Measurements from ENCODE around the gene INSR. TPM values are rescaled to one million over a fixed set of nuclear protein-coding genes. Genes with fewer than 3 reads are reported as not detected.
"Not testable (repeated sequence)": the region's sequence is repeated elsewhere in the genome, so short reads cannot be mapped to it uniquely, and the experiment has no call there.

Gene INSR
- total RNA-seq, 1 donor from 2014 or later = 75.5 TPM

GRCh38 chr19:7258840-7259395 is 35.3 kb downstream of the INSR start:
- no peak for DNase-seq (ENCODE audit: low spot score)

DNA sequence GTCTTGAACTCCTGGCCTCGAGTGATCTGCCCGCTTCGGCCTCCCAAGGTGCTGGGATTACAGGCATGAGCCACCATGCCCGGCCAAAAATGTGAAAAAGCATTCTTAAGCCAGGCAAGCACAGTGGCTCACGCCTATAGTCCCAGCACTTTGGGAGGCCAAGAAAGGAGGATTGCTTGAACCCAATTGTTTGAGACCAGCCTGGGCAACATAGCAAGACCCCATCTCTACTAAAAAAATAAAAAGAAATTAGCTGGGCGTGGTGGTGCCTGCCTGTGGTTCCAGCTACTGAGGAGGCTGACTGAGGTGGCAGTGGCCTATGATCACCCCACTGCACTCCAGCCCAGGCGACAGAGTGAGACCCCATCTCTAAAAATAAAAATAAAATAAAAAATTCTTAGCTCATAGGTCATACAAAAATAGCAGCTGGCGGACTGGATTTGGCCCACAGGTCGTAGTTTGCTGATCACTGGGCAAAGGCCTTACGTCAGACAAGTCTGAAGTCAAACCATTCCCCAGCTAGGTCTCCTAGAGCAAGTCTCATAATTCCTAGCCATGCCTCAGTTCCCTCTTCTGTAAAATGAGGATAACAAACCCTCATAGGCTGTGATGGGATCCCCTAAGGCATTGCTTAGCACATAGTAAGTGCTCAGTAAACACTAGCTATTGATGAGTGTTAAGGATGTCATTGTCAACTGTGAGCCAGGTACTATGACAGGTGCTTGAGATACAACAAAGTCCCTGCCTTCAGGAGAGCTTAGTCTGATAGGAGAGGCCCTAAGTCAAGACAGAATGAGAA is 36.0 kb downstream of the INSR start:
- no peak for DNase-seq (ENCODE audit: low spot score)

DNA sequence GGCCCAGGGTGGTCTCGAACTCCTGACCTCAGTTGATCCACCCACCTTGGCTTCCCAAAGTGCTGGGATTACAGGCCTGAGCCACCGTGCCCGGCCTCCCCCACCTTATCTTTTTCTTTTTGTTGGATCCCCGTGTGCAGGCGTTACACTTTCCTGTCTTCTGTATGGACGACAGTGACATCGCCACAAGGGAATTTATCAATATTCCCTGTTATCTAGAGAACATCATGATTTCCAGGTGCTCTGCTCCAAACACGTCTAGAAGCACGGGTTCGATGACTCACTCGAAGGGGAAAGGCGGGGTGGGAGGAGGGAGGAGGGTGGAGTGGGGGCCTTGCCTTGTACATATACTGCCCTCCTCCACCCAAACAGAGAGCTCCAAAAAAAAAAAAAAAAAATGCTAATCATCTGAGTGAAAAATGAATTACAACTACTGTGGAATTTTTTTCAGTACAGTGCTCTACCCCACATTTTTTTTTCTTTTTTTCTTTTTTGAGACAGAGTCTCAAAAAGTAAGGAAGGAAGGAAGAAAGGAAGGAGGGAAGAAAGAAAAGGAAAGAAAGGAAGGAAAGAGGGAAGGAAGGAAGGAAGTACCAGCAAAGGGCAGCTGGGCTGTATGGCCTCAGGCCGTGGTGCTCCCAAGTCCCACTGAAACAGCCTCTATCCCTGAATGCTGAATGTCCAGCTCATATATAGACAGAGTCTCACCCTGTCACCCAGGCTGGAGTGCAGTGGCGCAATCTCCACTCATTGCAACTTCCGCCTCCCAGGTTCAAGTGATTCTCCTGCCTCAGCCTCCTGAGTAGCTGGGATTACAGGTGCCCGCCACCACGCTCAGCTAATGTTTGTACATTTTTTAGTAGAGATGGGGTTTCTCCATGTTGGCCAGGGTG is 36.8 kb downstream of the INSR start:
- no peak for DNase-seq (ENCODE audit: low spot score)

DNA sequence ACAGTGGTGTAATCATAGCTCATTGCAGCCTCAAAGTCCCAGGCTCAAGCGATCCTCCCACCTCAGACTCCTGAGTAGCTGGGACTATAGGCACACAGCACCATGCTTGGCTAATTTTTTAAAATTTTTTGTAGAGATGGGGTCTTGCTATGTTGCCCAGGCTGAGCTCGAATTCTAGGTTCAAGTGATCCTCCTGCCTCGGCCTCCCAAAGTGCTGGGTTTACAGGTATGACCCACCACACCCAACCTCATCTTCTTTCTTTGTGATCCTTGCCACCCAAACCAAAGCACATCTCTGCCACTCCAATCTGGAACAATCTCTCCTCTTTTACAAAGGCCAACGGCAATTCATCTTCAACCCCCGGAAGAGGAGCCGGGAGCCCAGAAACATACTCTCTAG is 38.6 kb downstream of the INSR start:
- DNase-seq (ENCODE audit: low spot score) = no peak

DNA sequence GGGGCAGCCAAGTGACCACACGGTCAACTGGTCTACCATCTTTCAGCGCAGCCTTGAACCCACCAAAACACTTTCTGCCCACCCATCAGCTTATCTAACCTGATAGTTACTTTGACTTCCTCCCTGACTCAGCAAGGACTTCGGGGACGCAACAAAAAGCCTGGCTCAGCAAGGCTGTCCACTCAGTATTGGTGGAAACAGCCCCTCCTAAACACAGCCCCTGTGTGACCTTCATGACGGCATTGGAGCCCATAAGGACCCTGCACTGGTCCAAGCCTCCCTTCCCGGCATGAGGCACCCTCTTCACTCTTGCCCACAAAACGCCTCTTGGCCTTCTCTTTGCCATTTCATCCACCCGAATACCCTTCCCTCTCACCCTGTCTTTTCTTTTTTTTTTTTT is 39.1 kb downstream of the INSR start:
- no peak for DNase-seq (ENCODE audit: low spot score)

DNA sequence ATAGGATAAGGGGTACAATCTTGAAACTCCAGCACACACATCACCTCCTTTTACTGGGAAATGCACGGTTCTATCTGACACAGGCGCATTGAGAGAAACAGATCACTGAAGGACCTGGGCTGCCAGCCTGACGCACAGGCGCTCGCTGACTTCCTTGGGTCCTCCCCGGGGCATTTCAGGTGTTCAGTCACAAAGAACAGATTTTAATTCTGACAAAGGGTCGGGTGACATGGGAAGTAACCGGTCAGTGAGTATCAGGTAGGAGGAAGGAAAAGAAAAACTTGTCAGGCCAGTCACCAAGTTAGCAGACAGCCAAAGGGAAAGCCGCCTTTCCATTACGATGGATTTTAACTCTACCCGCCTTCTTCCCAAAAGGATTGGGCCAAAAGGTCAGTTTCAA is 39.6 kb downstream of the INSR start:
- no peak for DNase-seq (ENCODE audit: low spot score)

- DNase-seq (ENCODE audit: low spot score) = no peak
Observed at GRCh38 chr19:7252364-7252763, 41.9 kb downstream of the INSR start.

- DNase-seq (ENCODE audit: low spot score) = no peak
Observed at GRCh38 chr19:7251494-7251893, 42.7 kb downstream of the INSR start.

GRCh38 chr19:7250951-7251350 is 43.3 kb downstream of the INSR start:
- no peak for DNase-seq (ENCODE audit: low spot score)

- no peak for DNase-seq (ENCODE audit: low spot score)
Observed at GRCh38 chr19:7250057-7250596, 44.1 kb downstream of the INSR start.

- no peak for DNase-seq (ENCODE audit: low spot score)
Observed at GRCh38 chr19:7247155-7247554, 47.1 kb downstream of the INSR start.

DNA sequence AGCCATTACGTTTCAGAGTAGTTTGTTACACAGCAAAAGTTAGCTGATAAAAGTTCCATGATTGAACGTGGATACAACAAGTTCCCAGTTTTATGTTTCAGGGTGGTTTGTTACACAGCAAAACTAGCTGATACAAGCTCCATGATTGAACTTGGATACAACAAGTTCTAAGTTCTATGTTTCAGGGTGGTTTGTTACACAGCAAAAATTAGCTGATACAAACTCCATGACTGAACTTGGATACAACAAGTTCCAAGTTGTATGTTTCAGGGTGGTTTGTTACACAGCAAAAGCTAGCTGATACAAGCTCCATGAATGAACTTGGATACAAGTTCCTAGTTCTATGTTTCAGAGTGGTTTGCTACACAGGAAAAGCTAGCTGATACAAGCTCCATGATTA is 47.6 kb downstream of the INSR start:
- no peak for DNase-seq (ENCODE audit: low spot score)

DNA sequence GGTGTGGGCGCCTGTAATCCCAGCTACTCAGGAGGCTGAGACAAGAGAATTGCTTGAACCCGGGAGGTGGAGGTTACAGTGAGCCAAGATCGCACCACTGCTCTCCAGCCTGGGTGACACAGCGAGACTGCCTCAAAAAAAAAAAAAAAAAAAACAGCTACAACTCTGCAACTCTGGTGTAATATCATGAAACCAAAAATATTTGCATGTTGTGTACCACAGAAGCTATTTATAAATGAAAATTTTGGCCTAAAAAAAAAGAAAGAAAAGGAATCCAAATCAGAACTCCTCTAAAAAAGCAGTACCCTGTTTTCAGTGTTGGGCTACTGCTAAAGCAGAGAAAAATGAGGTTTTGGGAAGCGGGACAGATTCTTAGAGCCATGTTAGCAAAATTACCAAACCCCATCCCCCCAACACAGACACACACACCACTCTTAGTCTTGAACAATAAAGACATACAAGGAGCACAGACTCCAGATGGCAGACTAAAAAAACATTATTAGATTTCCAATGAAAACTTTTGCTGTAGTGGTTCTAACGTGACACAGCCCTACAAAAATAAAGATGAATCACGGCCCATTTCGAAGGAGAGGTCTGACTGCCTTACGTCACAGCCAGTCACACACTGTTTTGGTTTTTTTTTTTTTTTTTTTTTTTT is 51.5 kb downstream of the INSR start:
- no peak for DNase-seq (ENCODE audit: low spot score)

DNA sequence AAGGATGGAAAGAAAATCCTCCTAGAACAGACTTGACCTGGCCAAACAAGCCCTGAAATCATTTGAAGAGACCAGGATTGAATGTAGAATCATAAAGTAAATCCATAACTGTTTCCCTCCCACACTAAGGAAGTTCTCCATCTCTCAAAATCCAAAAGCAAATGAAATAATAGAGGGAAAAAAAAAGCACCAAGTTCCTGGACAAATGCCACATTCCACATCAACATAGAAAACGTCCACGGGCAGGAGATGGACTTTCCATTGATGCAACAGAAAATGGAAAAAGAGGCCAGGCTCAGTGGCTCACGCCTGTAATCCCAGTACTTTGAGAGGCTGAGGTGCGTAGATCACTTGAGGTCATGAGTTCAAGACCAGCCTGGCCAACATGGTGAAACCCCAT is 56.2 kb downstream of the INSR start:
- no peak for DNase-seq (ENCODE audit: low spot score)

DNA sequence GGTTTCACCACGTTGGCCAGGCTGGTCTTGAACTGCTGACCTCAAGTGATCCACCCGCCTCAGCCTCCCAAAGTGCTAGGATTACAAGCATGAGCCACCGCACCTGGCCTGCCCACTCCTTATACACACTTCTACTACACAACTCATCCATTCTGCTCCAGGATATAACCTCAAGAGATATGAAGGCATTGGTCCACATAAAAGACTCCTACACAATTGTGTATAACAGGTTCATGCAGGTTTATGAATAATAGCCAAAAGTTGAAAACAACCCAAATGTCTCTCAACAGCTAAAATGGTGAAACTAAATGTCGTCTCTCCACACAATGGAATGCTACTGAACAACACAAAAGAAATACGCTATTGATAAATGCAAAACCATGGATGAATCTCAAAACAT is 58.1 kb downstream of the INSR start:
- DNase-seq (ENCODE audit: low spot score) = no peak

GRCh38 chr19:7230826-7231225 is 63.4 kb downstream of the INSR start:
- DNase-seq (ENCODE audit: low spot score) = no peak

GRCh38 chr19:7229735-7230134 is 64.5 kb downstream of the INSR start:
- no peak for DNase-seq (ENCODE audit: low spot score)

GRCh38 chr19:7228935-7229541 is 65.2 kb downstream of the INSR start:
- DNase-seq (ENCODE audit: low spot score) = no peak

DNA sequence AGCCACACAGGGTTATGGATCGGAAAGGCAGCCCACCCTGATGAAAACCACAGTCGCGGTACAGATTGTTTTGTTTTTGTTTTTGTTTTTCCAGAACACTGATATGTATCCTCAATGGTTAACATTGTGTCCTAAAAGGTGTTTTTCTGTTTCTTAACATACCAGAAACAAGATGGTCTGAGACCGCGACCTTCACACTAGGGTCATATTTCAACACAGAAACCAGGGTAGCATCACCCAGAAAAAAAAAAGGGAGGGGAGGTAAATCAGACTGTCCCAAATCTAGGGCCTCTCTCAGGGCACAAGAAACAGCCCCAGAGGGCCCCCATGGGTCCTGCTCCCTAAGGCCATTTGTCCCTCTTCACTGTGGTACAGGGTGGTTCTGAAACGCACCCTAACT is 66.5 kb downstream of the INSR start:
- no peak for DNase-seq (ENCODE audit: low spot score)

- DNase-seq (ENCODE audit: low spot score) = not testable (repeated sequence)
Observed at GRCh38 chr19:7227149-7227548, 67.1 kb downstream of the INSR start.

- no peak for DNase-seq (ENCODE audit: low spot score)
Observed at GRCh38 chr19:7226739-7227138, 67.5 kb downstream of the INSR start.
